NCI-H2081 (cell line): Measurements from ENCODE around the gene CHD2.
"Not testable (repeated sequence)": the region's sequence is repeated elsewhere in the genome, so short reads cannot be mapped to it uniquely, and the experiment has no call there.

Source experiments
- DNase-seq, 2 experiments: peaks; one replicate each; lab custom pipeline; 2025; lab: John Stamatoyannopoulos, UW

Gene CHD2

GRCh38 chr15:93019971-93020370, 119.8 kb downstream of the CHD2 start:
- no peak for DNase-seq

- no peak for DNase-seq
Observed at GRCh38 chr15:93020976-93021772, 121.0 kb downstream of the CHD2 start.

DNA sequence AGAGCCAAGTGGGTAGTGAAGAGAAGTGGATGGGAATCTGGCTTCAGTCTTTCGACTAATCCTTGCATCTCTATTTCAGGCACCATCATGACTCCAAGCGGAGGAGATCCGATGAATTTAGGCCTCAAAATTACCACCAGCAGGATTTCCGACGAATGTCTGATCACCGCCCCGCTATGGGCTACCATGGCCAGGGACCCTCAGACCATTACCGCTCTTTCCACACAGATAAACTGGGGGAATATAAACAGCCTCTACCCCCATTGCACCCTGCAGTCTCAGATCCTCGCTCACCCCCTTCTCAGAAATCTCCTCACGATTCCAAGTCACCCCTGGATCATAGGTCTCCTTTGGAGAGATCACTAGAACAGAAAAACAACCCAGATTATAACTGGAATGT, 124.2 kb downstream of the CHD2 start:
- DNase-seq: no peak

DNA sequence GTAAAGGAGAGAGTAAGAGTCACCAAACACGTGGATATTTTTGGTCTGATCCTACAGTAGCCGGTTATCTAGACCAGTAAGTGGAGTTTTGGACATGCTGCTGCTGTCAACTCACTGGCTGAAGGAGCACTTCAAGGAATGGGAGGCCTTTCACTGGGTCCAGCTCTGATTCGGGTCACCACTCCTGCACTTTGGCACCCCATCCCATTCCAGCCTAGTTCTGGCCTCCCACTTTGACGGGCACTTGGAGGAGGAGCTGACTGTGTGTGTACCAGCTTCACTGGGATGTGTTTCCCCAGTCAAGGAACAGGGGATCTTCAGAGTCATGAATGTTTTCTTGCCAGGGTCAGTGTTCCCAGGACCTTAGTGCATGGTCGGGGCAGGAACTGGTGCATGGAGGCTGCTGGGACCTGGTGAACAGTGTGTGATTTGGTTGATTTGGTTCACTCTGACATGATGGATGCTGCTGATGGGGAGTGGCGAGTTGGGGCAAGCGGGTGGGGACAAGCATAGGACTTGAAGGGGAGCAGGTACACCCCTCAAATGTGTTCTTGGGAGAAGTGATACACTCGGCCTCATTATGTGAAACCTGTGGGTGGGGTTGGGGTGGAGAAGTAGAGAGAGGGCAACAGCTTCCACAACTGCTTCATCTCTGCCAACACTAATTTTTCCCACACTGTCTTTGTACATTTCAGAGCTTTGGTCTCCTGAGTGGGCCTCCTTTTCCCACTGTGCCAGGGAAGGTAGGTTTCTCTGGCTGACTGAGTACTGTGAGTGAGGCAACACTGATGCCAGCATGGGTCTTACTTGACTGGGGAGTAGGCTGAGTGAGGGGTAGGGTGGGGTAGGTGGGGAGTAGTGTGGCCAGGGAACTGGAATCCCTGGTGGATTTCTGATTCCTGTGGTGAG, 124.8 kb downstream of the CHD2 start:
- DNase-seq: no peak

DNA sequence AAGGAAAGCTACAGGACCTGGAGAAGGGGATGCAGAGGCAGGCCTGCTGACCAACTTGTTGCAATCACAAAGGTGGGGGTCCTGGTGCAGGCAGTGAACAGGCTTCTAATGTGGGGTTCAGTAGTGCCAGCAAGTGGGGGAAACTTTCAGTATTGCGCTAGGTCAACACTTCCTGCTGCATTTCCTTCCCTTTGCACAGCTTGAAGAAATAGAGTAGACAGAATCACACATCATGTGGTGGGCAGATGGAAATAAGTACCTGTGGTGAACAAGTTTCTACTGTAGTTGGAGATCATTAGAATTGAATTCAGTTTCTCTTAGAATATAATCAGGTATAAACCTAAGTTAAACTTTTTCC, 125.5 kb downstream of the CHD2 start:
- DNase-seq: no peak

GRCh38 chr15:93026380-93026817, 126.3 kb downstream of the CHD2 start:
- no peak for DNase-seq

DNA sequence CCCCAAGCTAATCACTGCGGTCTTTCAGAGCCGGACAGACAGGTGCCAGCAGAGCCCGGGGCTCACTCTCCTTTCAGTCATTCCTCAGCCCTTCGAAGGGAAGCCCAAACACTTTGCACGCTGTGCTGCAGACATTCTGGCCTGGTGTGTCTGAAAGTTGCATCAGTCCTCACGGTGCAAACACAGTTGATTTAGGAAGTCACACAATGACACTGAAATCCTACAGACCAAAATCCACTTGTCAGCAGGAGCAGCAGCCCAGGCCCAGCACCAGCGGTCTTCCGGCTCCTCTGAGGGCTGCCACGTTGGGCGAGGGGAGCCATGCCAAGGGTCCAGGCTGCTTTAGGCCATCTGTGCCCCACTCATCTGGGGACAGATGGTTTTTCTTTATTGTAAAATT, 127.3 kb downstream of the CHD2 start:
- no peak for DNase-seq

- no peak for DNase-seq
Observed at GRCh38 chr15:93028111-93028631, 128.0 kb downstream of the CHD2 start.

GRCh38 chr15:93028632-93029213, 128.6 kb downstream of the CHD2 start:
- DNase-seq: no peak

- no peak for DNase-seq
Observed at GRCh38 chr15:93029214-93029835, 129.2 kb downstream of the CHD2 start.

DNA sequence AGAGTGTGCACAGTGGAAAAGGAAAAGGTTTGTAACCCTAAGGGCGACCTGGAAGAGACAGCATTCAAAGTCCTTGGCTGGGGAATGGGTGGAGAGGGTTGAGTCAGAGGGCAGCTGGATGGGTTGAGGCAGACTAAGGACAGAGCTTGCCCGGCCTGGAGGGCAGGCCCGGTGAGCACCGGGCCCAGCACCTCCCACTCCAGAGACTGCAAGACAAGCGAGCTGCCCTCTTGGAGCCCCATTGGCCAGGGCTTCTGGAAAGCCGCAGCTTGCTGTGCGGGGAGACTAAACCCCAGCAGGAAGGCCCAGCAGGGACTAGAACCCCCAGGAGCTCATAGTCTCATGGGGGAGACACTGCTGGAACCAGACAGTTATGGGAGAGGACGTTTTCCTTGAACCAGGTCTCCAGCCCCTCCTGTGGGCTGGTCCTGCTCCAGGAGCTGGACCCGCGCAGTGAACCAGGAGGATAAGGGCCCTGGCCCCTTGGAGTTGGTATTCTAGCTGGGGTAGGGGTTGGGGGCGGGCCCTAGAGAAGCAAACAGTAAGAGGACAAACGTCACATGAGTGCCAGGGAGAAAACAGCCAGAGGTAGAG, 129.8 kb downstream of the CHD2 start:
- DNase-seq: no peak

DNA sequence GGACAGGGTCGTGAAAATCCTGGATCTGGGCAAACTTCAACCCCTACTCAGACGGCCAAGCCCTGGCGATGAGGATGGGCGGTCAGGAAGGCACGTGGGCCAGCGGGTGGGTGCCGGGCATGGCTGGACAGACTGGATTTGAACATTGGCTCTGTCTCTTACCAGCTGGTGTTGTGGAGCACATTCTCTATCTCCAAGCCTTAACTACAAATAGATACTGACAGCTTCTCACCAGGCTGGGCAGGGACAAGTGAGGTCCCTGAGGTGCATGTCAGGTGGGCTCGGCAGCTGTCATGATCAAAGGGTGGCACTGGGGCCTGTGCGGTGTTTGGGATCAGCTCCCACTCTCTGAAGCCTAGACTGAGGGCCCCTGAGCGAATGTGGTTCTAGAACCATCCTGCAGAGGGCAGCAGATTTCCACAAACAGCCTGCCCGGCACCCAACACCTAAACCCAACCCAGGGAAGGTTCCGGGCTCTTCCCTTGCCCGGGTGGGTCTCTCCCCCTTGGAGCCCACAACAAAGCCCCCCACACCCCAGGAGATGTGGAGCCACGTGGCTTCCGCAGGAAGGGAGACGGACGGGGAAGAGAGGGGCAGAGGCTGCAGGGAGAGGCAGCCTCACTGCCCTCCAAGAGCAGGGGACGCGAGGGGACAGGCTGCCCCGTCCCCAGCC, 130.4 kb downstream of the CHD2 start:
- DNase-seq: peak; percentile 58 to 64

GRCh38 chr15:93031103-93031464, 131.0 kb downstream of the CHD2 start:
- no peak for DNase-seq

DNA sequence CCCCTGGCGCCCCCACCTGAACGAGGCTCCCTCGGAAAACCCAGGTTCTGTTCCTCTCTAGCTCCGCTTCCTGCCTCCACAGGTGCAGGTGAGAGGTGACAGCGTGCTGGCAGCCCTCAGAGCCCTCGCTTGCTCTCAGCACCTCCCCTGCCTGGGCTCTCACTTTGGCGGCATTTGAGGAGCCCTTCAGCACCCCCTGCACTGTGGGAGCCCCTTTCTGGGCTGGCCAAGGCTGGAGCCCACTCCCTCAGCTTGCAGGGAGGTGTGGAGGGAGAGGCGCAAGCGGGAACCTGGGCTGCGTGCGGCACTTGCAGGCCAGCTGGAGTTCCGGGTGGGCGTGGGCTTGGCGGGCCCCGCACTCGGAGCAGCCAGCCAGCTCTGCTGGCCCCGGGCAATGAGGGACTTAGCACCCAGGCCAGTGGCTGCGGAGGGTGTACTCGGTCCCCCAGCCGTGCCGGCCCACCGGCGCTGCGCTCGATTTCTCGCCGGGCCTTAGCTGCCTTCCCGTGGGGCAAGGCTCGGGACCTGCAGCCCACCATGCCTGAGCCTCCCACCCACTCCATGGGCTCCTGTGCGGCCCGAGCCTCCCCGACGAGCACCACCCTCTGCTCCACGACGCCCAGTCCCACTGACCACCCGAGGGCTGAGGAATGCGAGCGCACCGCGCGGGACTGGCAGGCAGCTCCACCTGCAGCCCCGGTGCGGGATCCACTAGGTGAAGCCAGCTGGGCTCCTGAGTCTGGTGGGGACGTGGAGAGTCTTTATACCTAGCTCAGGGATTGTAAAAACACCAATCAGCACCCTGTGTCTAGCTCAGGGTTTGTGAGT, 131.6 kb downstream of the CHD2 start:
- not testable (repeated sequence) for DNase-seq

- not testable (repeated sequence) for DNase-seq
Observed at GRCh38 chr15:93032515-93033206, 132.5 kb downstream of the CHD2 start.

DNA sequence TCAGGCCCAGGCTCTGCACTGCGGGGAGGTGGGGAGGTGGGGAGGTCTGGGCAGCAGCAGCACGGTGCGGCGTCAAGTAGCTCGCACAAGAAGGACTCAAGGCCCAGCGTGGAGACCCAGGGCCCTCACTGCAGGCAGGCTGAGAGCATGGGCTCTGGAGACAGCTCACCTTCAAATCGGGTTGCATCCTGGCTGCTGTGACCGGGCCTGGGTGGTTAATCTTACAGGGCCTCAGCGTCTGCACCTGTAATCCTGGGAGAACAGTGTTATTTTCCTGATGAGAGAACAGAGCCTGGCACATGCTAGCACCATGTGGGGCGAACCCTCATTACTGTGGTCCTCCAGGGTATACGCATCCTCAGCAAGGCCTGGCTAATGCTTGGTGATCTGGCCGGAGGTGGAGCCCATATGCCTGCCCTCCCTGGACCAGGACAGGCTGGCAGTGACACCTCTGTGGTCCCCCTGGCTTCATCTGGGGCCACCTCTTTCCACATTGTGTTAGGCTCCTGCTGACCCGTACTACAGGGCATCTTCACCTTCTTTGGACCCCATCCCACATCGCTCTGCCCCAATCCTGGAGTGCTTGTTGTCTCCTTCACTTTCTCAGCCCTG, 133.4 kb downstream of the CHD2 start:
- DNase-seq: no peak

DNA sequence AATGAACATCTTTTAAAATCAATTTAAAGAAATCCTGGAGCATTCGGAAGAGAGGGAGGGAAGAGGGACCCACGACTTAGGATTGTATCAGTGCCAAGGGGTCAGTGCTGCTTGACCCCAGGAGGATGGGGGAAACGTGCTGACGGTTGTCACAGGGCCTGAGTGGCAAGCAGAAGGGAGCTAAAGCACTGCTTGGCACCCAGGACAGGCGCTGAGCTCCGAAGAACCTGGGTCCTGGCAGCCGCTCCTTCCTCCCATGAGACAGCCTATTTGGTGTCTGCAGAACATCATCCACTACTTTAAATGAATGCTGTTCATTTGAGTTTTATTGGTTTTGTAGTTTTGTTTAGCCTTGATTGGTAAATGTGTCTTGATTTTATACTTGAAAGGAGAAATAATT, 134.4 kb downstream of the CHD2 start:
- no peak for DNase-seq

GRCh38 chr15:93035092-93035915, 135.2 kb downstream of the CHD2 start:
- DNase-seq: no peak
